ENCODE results near the gene BMP4.

Gene BMP4

DNA sequence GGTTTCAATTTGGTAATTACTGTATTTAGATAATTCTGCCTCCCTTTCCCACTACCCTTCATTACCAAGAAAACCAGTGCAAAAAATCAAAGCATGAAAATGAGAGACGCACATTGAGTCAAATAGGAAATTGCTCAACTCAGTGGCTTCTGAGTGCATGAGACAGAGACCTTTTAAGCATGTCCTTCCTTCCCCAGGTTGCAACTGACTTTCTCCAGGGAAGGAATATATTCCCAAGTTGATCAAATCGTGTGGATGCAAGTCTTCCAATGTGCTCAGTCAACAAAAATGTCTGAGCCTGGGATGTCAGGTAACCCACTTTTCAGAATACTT is 12.9 kb downstream of the BMP4 start:
- DNase-seq, result no peak

DNA sequence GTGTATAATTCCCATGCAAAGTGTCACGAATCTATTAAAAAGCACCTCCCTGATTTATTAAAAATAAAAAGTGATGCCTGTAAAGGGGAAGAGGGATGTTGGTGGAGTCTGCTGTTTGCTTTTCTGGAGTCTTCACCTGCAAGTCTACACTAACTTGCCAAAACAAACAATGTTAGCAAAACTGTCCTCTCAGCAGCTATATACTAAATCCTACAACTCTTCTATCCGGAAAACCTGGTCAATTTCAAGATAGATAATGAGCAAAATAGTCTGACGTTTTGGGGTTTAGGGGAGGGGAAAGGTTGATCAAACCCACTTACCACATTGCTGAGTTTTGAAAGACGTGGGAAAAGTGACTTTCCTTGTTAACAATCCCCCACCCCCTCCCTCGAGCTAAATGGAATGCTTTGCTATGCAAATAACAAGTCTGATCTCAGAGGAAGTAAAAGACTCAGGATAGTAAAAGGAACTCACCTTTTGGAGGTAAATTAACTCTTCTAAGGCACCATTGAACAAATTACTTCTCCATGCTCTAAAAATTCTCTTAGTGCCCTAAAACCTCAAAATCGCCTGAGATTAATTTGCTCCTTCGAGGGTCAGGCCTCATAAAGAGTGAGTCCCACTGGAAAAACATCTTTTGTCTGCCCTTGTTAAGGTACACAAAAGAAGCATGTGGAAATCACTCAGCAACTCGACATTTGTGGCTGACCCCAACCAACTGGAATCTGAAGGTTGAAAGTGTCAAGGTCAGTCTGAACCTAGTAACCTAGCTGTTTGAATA is 13.5 kb downstream of the BMP4 start:
- DNase-seq, result no peak

DNA sequence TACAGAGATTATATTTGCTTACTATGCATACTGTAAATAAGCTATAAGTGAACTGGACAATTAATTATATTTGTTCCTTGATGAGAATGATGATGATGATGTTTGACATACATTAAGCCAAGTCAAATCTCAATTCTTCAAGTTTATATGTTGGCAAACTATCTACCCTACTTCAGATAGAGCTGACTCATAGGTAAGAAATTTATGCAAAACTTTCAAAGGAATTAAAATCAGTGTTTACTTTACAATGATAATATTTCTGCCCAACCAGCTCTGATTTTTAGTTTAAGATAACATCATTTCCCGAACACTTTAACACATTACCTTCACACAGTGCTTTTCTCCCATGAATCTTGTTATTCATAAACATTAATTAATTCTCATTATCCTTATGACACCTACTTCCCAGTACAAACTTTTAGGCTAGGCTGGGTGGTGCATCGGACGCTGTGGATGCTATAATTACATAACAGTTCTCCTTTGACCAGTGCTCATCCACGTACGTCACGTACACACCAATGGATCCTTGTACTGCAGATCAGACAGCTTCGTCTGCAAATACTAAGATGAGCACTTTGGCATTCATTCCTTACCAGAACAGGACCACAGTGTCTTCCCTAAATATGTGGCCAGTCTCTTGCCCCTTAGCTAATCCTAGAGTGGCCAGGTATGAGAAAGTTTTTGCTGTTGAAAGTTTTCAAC is 18.3 kb downstream of the BMP4 start:
- DNase-seq, result no peak

DNA sequence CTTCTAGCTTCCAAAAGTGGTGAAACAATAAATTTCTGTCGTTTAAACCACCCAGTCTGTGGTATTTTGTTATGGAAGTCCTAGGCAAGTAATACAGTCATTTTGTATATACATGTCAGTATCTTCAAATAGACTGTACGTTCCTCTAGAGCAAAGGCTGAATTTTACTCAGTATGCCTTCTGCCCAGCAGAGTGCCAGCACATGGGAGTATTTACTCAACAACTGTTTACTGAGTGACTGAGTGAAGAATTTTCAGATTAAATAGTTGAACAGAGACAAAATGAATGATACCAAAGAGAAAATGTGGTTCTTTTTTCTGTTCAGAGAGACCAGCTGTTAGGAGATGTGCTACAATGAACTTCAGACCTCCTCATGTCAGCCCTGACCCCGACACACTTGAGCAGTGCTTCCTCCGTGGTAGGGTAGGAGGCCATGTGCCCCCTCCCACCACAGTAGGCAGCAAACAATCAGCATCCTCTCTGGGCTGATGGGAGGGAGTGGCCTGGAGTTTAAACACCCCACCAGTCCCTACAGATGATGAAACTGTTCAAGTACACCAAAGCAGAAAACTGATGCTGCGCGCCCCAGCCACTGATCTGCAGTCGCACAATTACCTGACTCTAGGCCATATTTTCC is 21.7 kb downstream of the BMP4 start:
- no peak for DNase-seq

DNA sequence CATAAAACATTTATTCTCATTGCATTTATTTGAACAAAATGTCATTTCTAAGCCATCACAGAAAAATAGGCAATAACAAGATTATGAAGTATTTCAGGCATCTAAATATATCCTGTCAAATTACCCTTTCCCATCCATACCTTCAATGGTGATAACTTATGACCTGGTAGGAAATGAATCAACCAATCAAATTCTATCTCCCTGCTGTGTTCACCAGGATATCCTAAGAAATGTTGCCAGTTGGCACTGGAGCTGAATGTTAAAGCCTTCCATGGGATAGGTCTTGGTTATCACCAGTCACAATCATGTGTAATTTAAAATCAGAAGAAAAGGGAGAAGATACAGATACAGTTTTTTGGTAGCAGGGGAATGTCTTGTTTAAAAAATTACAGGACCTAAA is 23.7 kb downstream of the BMP4 start:
- no peak for DNase-seq

DNA sequence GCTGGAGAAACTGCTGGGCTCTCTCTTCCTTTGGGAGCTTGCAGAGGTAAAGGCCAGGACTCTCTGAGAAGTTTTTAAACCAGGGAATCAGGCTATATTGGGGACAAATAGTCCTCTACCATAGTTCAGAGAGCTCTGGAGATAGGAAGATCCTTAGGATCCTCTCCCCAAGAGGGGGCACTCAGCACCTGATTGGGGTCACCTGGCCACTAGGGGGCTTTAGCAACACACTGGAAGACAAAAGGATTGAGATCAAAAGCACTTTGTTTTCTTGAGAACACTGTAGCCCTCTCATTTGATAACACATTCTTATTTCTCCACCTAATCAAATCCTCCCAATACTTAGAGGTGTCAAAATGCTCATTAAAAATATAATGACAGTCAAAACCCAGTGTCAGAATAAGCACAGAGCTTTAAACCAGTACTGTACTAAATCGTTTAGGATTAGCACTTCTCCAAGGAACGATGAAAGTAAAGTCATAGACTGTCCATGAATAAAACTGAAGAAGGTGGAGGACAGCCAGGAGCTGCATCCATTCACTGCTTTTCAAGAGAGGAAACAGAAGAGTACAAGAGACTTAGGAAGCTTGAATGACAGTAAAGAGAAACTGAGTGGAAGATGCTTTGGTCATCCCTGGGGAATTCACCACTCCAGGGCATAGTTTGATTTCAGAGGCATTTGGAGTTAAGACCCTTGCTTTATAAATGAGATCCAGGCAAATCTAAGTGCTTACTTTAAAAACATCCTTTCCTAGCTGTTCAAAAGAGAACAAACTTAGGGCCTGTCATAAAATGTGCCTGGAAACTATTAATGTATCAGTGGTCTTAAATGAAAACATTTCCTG is 26.5 kb downstream of the BMP4 start:
- DNase-seq, result peak; percentile 12 to 14

DNA sequence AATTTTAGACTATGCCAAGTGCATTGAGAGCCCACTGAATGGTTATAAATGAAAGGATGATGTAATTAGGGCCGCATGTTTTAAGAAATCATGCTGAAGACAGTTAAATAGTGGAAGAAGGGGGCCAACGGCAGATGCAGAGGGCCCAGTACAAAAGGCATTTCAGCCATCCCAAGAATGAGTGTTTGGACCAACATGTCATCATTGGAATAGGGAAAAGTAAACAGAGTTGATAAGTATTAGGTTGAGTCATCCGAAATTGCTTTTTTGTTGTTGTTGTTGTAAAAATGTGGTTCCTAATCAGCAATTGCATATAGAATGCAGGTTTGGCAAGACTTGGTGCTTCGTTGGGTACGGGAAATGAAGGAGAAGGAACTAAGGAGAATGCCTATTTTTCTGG is 29.5 kb downstream of the BMP4 start:
- no peak for DNase-seq

DNA sequence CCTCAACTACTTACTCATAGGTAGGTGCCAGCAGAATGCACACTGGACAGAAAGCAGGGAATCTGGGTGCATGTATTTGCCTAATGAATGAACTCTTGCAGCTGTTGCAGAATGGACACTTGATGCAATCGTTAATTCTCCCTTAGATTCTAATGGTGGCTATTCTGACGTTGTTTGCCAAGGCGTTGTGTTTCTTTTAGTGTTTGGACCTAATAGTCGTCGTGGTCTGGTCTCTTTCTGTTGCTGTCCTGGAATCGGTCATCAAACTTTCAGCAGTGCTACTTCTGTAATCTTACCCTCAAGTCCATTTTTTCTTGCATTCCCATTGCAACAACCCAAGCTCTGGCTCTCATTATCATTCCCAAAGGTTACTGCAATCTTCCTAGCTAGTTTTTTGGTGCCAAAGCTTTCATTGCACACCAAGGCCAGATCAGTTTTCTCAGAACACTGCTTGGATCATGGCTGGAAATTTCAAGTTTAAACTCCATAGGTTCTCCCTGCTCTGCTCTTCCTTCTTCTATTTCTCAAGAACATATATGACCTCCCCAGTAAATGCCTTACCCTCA is 31.3 kb downstream of the BMP4 start:
- no peak for DNase-seq

DNA sequence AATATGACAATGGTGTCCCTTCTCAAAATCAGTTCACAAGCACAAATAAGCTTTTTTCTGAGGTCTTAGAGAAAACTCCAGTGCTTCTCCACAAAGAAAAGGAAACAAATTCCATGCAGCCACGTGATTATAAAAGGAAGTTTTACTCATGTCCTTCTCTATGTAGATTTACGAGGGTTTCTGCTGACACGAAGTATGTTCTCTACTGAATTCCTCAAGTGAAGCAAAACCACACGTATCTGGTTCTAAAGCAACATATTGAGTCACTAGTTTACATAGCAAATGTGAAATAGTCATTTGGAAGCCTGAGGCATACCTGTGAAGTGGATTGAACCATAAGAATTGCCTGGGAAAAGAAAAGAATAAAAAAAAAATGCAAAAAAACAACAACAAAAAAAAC is 31.9 kb downstream of the BMP4 start:
- no peak for DNase-seq

DNA sequence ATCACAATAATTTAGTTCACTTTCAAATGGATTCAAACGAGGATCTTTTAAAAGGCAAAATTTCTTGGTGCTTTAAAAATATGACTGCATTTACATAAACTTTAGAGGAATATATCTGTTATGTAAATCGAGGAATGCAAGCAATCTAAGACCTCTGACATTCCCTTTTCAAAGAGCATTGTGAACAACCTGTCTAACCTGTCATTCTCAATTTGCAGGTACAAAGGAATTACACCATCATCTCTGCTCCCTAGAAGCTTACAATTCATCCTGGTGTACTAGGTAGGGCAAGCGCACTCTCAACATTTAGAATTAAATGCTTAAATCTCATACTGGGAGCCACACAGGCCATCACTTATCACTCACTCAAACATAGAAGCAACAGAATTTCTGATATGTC is 35.6 kb downstream of the BMP4 start:
- DNase-seq, result no peak

DNA sequence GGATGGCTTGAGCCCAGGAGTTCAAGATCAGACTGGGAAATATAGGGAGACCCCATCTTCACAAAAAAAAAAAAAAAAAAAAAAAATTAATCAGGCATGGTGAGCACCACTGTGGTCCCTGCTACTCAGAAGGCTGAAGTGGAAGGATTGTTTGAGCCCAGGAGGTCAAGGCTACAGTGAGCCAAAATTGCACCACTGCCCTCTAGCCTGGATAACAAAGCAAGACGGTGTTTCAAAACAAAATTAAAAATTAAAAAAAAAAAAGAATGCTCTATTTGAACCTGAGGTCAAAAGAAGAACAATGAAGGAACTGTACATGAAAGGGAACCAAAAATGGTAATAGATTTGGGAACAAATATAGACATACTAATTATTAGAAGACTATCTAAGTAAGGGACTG is 40.4 kb downstream of the BMP4 start:
- DNase-seq, result no peak

DNA sequence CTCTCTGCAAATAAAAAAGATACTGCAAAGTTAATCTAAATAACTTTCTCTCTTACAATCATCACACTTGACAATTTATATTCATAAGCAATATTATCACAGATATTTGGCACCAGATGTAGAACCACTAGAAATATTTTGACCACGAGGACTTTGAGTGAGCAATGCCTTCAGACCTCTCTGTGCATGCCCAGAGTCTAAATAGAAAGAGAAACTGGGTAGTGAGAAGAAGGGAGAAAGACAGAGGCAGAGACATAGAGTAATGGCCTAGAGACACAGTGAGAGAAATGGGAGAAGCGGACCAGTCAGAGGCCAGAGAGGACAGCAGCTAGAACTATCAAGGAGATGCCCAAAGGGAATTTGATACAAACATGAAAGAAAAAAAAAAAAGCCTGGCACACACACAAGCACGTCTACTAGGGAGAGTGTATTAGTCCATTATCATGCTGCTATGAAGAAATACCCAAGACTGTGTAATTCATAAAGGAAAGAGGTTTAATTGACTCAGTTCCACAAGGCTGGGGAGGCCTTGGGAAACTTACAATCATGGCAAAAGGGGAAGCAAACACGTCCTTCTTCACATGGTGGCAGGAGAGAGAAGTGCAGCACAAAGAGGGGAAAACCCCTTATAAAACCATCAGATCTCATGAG is 41.1 kb downstream of the BMP4 start:
- DNase-seq, result no peak

DNA sequence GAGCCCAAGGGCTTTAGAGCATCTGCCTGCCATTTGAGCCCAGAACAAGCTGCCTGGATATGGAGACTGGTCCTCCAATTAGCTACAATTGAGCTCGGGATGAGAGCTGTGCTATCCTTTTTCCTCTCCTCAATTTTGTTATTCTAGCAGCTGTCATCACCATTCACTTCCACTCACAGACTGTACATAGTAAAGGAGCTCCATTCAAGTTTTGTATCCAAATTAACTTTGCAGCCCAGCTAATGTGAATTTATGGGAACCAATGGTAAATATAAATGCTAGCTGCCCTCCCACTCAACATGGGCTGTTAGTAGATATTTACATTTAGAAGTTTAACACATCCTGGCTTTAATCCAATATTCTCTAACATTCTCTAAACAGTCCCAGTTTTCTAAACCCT is 44.6 kb downstream of the BMP4 start:
- DNase-seq, result no peak

DNA sequence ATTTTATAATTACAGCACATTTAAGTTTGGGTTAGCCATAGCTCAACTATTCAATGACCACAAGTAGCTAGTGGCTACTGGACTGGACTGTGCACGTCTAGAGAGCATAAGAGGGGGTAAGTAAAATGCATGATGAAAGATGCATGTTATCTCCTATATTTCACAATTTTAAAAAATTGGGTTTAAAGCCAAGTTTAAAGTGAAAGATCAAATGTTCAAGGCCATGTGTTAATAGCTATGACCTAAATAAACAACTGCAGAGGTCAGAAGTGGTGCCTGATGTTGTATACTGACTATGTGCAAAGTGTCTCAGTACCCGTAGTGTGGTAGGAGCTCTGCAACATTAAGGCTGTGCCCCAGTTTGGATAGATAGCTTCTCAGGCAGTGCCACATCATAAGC is 48.2 kb downstream of the BMP4 start:
- no peak for DNase-seq

DNA sequence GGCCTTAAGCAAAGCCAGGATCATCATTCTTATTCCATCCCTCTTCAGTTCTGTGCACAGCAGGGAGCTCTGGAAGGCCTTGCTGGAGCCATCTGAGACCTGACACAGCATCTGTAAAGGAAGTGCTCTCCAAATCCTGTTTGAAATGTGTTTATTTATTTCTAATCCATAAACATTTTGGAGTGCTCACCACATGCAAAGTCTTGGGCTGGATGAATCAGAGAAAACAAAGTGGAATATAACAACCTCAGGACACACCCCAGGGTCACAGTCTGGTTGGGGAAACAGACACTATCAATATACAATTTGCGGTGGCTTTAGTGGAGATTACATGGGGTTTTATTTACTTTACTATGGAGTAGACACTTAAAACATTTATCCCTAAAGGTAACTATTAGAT is 54.3 kb downstream of the BMP4 start:
- no peak for DNase-seq

DNA sequence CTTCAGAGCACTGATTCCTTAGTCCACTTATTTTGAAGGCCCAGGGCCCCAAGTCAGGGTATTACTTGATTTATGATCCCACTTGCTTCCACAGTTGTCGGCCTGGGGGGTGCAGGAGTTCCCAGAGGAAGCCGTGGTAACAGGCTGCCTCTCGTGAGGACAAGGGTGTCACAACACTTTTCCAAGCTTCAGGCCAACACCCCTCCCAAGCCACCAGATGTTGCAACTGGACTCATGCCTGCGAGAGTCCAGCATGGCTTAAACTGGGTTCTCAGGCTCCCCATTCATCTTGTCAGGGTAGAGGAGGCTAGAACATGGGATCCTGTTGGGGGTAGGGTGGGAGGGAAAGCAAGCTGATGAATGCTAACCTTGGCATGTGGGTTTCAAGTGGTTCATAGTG is 56.1 kb downstream of the BMP4 start:
- DNase-seq, result no peak
